IMR-90 (cell line): ENCODE measurements around the gene CRISPLD2. TPM values are rescaled to one million over a fixed set of nuclear protein-coding genes. Genes with fewer than 3 reads are reported as not detected.

Experiments used
- ATAC-seq: fragments of 200-7000 bp; cut with Tn5 transposase; 2 replicates; pipeline ENCODE4 v1.9.1; 2020; ENCODE audit warnings: low read depth, mild to moderate bottlenecking, moderate library complexity
- BruUV-seq: library from RNA; stranded (reverse); fragments of 400-500 nt; replicated peaks from 2 replicates; lab custom pipeline; 2021; lab: Mats Ljungman, UMichigan
- CTCF ChIA-PET: fragments of 300-600 bp; formaldehyde crosslinking; extraction: SDS; loops from one replicate; lab custom pipeline; 2021; ENCODE audit warnings: antibody characterized with exemption; lab: Yijun Ruan, JAX
- POLR2A ChIA-PET: fragments of 300-600 bp; sonication (Branson Sonifier 250); formaldehyde crosslinking; loops from one replicate; lab custom pipeline; 2022; ENCODE audit warnings: antibody characterized with exemption; ENCODE audit not compliant: unreplicated experiment; lab: Charles Lee
- DNase-seq: peaks from one replicate; pipeline ENCODE4 v3.0.0; 2013
- H2AFZ ChIP-seq: replicated peaks from 2 replicates; pipeline ENCODE3; 2013; ENCODE audit warnings: low read length, mild to moderate bottlenecking; ENCODE audit not compliant: poor library complexity
- H2AK5ac ChIP-seq: 2 replicates; pipeline ENCODE4 v1.6.1; 2013; ENCODE audit warnings: low read depth, low read length, inconsistent platforms
- H2AK9ac ChIP-seq: replicated peaks from 2 replicates; pipeline ENCODE3; 2013; ENCODE audit warnings: mild to moderate bottlenecking, low read depth, low read length, moderate library complexity; ENCODE audit not compliant: poor library complexity
- H2BK120ac ChIP-seq: 2 replicates; pipeline ENCODE4 v1.6.1; 2013; ENCODE audit warnings: low read depth, low read length, inconsistent platforms
- H2BK15ac ChIP-seq: 3 replicates; pipeline ENCODE4 v1.6.1; 2013; ENCODE audit warnings: low read depth, low read length, inconsistent platforms
- H2BK20ac ChIP-seq: 2 replicates; pipeline ENCODE4 v1.6.1; 2013; ENCODE audit warnings: low read depth, mild to moderate bottlenecking, inconsistent platforms, low read length, moderate library complexity
- H2BK5ac ChIP-seq: 2 replicates; pipeline ENCODE4 v1.6.1; 2013; ENCODE audit warnings: mild to moderate bottlenecking, low read depth, low read length, inconsistent platforms; ENCODE audit not compliant: poor library complexity, severe bottlenecking
- H3K14ac ChIP-seq: replicated peaks from 2 replicates; pipeline ENCODE4 v1.6.1; 2013; ENCODE audit warnings: low read depth, low read length, inconsistent platforms
- H3K18ac ChIP-seq: 2 replicates; pipeline ENCODE4 v1.6.1; 2013; ENCODE audit warnings: low read depth, low read length, control low read depth
- H3K23ac ChIP-seq: 2 replicates; pipeline ENCODE4 v1.6.1; 2013; ENCODE audit warnings: low read depth, low read length, inconsistent platforms
- H3K27ac ChIP-seq: 2 replicates; pipeline ENCODE4 v1.5.1; 2013; ENCODE audit warnings: mild to moderate bottlenecking, control low read depth, low read length; ENCODE audit not compliant: insufficient read depth
- H3K27me3 ChIP-seq: 2 replicates; pipeline ENCODE4 v1.6.1; 2013; ENCODE audit warnings: low read length; ENCODE audit not compliant: control insufficient read depth, insufficient read depth
- H3K36me3 ChIP-seq: 2 replicates; pipeline ENCODE4 v1.6.1; 2013; ENCODE audit warnings: low read length, mixed read lengths; ENCODE audit not compliant: control insufficient read depth, insufficient read depth
- H3K4ac ChIP-seq: 2 replicates; pipeline ENCODE4 v1.6.1; 2013; ENCODE audit warnings: low read depth, low read length, inconsistent platforms
- H3K4me1 ChIP-seq: 2 replicates; pipeline ENCODE4 v1.6.1; 2013; ENCODE audit warnings: low read length, mixed read lengths; ENCODE audit not compliant: control insufficient read depth, insufficient read depth
- H3K4me2 ChIP-seq: 2 replicates; pipeline ENCODE4 v1.6.1; 2013; ENCODE audit warnings: low read depth, mild to moderate bottlenecking, control low read depth, low read length, moderate library complexity
- H3K4me3 ChIP-seq: 2 replicates; pipeline ENCODE4 v1.5.1; 2013; ENCODE audit warnings: low read depth, mild to moderate bottlenecking, control low read depth, low read length, moderate library complexity; ENCODE audit not compliant: insufficient read depth
- H3K56ac ChIP-seq: 2 replicates; pipeline ENCODE4 v1.6.1; 2013; ENCODE audit warnings: low read length, inconsistent platforms; ENCODE audit not compliant: insufficient read depth; ENCODE audit errors: extremely low read depth
- H3K79me1 ChIP-seq, 2 experiments: 2 replicates each; pipeline ENCODE4 v1.6.1; 2013; ENCODE audit warnings: low read length in 2 of 2, inconsistent platforms in 1 of 2, low read depth in 1 of 2
- H3K9ac ChIP-seq: 2 replicates; pipeline ENCODE4 v1.6.1; 2013; ENCODE audit warnings: low read depth, low read length, control low read depth
- H3K9me1 ChIP-seq: 2 replicates; pipeline ENCODE4 v1.6.1; 2013; ENCODE audit warnings: low read length, inconsistent platforms; ENCODE audit not compliant: insufficient read depth
- H3K9me3 ChIP-seq: 2 replicates; pipeline ENCODE4 v1.6.1; 2013; ENCODE audit warnings: low read length; ENCODE audit not compliant: control insufficient read depth, insufficient read depth
- H4K20me1 ChIP-seq: 2 replicates; pipeline ENCODE4 v1.6.1; 2013; ENCODE audit warnings: low read length, inconsistent platforms; ENCODE audit not compliant: insufficient read depth
- H4K5ac ChIP-seq: 2 replicates; pipeline ENCODE4 v1.6.1; 2013; ENCODE audit warnings: mild to moderate bottlenecking, low read depth, low read length, control low read depth
- H4K8ac ChIP-seq, 2 experiments: 2 replicates each; pipeline ENCODE4 v1.6.1; 2013; ENCODE audit warnings: low read depth in 2 of 2, low read length in 2 of 2, control low read depth in 1 of 2, inconsistent platforms in 1 of 2
- H4K91ac ChIP-seq: 2 replicates; pipeline ENCODE4 v1.6.1; 2013; ENCODE audit warnings: low read depth, low read length, inconsistent platforms; ENCODE audit not compliant: insufficient read depth
- POLR2A ChIP-seq: IDR thresholded peaks from 2 replicates; pipeline ENCODE4 v1.6.1; 2012; ENCODE audit warnings: mild to moderate bottlenecking, low read depth, low read length
- RCOR1 ChIP-seq: IDR thresholded peaks from 2 replicates; pipeline ENCODE4 v1.6.1; 2012; ENCODE audit warnings: mild to moderate bottlenecking, low read length, improper control_type of control experiment; ENCODE audit not compliant: insufficient replicate concordance
- WGBS, 2 experiments: methylation state at CpG; one replicate each; pipeline versions ENCODE4 v1.1.5 to v1.1.7; 2013; ENCODE audit warnings: missing lambda C conversion rate in 2 of 2; ENCODE audit not compliant: insufficient read length in 1 of 2; ENCODE audit errors: extremely low coverage in 2 of 2; 5-methylcytosine and 5-hydroxymethylcytosine counted together
- dilution Hi-C: fragments of 300-500 bp; cut with HindIII; formaldehyde crosslinking; loops from one replicate; pipeline ENCODE4 v1.14.3; 2018; ENCODE audit warnings: low sequenced_read_pairs; ENCODE audit not compliant: unreplicated experiment
- in situ Hi-C: fragments of 300-500 bp; cut with MboI; formaldehyde crosslinking; loops from 3 replicates; pipeline ENCODE4 v1.14.3; 2019; ENCODE audit warnings: low sequenced_read_pairs, inconsistent platforms, mixed read lengths
- intact Hi-C: fragments of 100-400 bp; cut with micrococcal nuclease; formaldehyde crosslinking; loops from 2 replicates; pipeline ENCODE4 v1.10.0; 2022
- polyA plus RNA-seq, 3 experiments: library from polyadenylated mRNA; depleted of rRNA; stranded (reverse); fragments of >200 nt; gene quantifications; 2 replicates each; pipeline ENCODE4 v1.2.3, GENCODE V29; 2012; ENCODE audit warnings: low replicate concordance in 1 of 3
- total RNA-seq: library from RNA; depleted of rRNA; stranded (reverse); fragments of >200 nt; gene quantifications from 2 replicates; pipeline ENCODE4 v1.2.3, GENCODE V29; 2012
- TF ChIP-seq, protein P1 (sequence below): conservative IDR thresholded peaks from 2 replicates; pipeline ENCODE4 v1.5.1; 2012; ENCODE audit warnings: mild to moderate bottlenecking, low read depth, low read length, improper control_type of control experiment

Gene CRISPLD2
- total and polyA plus RNA-seq, 2 of the 4 experiments (the other 2 are of a cell fraction) = 23.1 to 37.5 TPM

DNA sequence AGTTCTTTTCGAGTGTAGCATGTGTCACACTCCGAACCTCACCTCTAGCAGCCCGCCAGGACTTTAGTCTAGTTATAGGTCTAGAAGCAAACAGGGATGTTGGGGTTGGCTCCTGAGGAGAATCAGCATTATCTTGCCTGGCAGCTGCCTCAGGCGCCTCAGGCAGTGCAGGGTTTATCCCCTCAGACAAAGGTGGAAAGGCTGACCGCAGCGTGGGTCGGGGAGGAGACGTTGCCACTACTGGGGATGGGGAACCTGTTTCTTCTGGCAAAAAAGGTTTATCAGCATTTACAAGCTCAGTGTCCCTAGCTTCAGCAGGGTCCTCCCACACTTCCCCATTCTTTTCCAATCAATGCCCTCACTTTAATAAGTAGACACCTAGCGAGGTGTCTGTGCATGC, 40.6 kb downstream of the CRISPLD2 start:
- POLR2A ChIA-PET = no interaction called here
- H3K23ac ChIP-seq = no peak overlapping the region
- H2AFZ ChIP-seq = no peak overlapping the region
- H4K91ac ChIP-seq = no peak overlapping the region
- no peaks in the 10 kb centered on the region for H3K4me1 ChIP-seq
- no peak overlapping the region for H3K9ac ChIP-seq
- H3K18ac ChIP-seq = no peak overlapping the region
- 95% methylated on average over 4 of the region's 9 CpGs; no CpG with 5 or more reads in 1 of the 2 experiments for WGBS, 2 experiments
- H3K4me2 ChIP-seq = no peak overlapping the region
- in situ Hi-C loops (no loop called here), dilution Hi-C loops (no loop called here), intact Hi-C loops (no loop called here)
- peaks cover 3% of the 10 kb centered on the region; the same call in 1 of the 2 replicates for H4K20me1 ChIP-seq
- H3K9me1 ChIP-seq = peaks cover 6% of the 10 kb centered on the region
- H3K4ac ChIP-seq = no peak overlapping the region
- H3K56ac ChIP-seq = no peak overlapping the region
- H2BK20ac ChIP-seq = no peak overlapping the region
- no peak overlapping the region for H4K8ac ChIP-seq
- no peak overlapping the region for H2BK5ac ChIP-seq
- no peak overlapping the region for H4K5ac ChIP-seq
- H2BK120ac ChIP-seq = no peak overlapping the region
- no peak overlapping the region for H3K27ac ChIP-seq
- H2BK15ac ChIP-seq = no peak overlapping the region
- no peaks in the 10 kb centered on the region for H3K27me3 ChIP-seq
- no peak overlapping the region for H2AK9ac ChIP-seq
- peaks cover 12% of the 10 kb centered on the region for H3K9me3 ChIP-seq
- no peak overlapping the region for H2AK5ac ChIP-seq
- ATAC-seq (no peak), DNase-seq (no peak)
- no TSS peak for BruUV-seq
- H3K14ac ChIP-seq = no peak overlapping the region
- H3K36me3 ChIP-seq = peaks cover 62% of the 10 kb centered on the region
- H3K4me3 ChIP-seq = no peak overlapping the region
- no peaks in the 10 kb centered on the region for H3K79me1 ChIP-seq
- CTCF ChIA-PET = no interaction called here
- no peak for TF ChIP-seq POLR2A
- no peak for TF ChIP-seq RCOR1
- TF ChIP-seq, protein P1, sequence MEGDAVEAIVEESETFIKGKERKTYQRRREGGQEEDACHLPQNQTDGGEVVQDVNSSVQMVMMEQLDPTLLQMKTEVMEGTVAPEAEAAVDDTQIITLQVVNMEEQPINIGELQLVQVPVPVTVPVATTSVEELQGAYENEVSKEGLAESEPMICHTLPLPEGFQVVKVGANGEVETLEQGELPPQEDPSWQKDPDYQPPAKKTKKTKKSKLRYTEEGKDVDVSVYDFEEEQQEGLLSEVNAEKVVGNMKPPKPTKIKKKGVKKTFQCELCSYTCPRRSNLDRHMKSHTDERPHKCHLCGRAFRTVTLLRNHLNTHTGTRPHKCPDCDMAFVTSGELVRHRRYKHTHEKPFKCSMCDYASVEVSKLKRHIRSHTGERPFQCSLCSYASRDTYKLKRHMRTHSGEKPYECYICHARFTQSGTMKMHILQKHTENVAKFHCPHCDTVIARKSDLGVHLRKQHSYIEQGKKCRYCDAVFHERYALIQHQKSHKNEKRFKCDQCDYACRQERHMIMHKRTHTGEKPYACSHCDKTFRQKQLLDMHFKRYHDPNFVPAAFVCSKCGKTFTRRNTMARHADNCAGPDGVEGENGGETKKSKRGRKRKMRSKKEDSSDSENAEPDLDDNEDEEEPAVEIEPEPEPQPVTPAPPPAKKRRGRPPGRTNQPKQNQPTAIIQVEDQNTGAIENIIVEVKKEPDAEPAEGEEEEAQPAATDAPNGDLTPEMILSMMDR = no peak
